Hematopoietic multipotent progenitor cell (in vitro differentiated cells): ENCODE results near the gene LRTM2. TPM values are rescaled to one million over a fixed set of nuclear protein-coding genes. Genes with fewer than 3 reads are reported as not detected.
A peak's percentile ranks its signal among the peaks of the same experiment; 100 is the strongest.

Experiments used
- DNase-seq, 3 donors: peaks; one replicate each; pipeline ENCODE4 v3.0.0-alpha.2; 2011 to 2015; ENCODE audit warnings: low read depth in 2 of 3, low spot score in 2 of 3
- total RNA-seq: library from RNA; depleted of rRNA; stranded (reverse); fragments of >200 nt; gene quantifications from one replicate; pipeline ENCODE4 v1.2.3, GENCODE V29; 2012

The LRTM2 gene
- total RNA-seq, 1 donor = under 0.01 TPM

DNA sequence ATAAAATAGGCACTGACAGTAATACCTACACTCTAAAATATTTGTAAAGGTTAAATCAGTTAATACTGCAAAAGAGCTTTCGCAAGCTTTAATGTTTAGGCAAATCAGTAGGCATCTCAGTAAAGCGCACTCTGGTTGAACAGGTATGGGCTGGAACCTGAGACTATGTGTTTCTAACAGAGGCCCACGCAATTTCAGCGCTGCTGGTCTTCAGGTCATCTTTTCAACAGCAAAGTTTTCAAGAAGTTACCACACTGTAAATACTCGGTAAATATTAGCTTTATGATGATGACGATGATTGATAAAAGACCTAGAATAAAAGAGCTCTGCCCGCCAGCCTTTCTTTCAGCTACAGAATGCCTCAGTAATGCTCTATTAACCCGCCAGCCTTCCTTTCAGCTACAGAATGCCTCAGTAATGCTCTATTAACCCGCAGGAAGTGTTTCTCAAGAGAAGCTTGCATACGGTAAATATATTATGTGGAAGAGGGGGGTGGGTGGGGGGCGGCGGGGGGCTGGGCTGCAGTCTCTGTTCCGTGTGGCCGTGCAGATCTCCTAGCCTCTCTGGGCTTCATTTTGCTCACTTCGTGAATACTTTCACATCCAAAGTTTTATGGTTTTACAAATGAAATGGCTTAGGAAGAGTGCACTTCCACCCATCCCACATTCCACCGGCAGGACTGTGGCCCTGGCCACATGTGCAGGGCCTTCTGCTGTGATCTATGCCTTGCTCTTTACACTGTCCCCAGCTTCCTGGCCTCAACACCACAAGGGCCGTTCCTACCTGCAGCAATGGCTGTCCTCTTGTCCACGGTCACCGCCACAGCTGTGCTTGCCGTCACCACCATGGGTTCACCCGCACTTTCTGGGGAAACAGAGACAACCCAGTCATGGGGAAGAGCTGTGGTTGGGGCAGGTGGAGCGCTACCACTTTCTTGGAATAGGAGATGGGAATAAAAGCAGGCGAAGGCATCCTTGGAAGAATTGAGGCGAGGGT, 19.9 kb downstream of the LRTM2 start:
- DNase-seq = no peak

DNA sequence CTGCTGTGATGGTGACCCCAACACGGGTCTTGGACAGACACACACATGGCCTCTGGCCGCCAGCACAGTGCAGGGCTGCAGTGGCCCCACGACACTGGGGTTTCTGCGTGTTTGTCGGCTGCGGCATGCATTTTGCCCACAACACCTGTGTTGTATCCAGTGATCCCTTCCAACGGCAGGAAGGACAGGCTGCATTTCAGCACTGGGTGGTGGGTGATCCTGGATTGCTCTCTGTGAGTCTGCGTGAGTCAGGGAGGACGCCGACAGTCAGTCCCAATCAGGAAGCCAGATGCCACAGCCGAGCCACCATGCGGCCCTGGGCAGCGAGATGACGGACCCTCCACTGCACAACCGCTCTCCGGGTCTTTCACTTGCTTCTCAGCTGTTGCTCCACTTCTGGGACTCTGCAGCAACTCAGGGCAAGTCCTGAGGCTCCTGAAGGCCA, 20.6 kb downstream of the LRTM2 start:
- DNase-seq = no peak

DNA sequence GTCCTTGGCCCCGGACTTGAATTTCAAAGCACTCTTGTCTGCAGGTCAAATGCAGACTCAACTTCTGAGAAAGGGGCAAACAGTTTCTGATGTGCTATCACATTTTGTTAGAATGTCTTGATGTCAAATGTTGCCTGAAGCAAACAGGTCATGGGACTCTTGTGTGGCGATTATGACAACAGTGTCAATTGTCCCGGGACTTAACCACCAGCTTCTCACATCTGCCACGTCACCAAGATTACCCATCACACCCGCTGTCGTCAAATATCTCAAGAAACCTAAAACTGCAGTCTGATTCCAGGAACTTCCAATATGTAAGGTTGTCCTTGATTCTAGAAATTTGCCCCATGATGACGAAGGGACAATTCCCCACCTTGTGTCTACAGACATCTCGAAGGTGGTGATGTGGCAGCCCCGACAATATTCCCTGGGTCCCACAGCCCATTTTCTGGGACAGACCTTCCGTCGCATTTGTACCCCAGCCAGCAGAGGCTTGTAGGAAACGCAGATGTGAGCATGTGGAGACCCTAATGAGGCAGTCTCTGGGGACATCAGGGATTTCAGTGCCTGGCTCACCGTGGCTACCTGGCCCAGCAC, 21.3 kb downstream of the LRTM2 start:
- no peak for DNase-seq

DNA sequence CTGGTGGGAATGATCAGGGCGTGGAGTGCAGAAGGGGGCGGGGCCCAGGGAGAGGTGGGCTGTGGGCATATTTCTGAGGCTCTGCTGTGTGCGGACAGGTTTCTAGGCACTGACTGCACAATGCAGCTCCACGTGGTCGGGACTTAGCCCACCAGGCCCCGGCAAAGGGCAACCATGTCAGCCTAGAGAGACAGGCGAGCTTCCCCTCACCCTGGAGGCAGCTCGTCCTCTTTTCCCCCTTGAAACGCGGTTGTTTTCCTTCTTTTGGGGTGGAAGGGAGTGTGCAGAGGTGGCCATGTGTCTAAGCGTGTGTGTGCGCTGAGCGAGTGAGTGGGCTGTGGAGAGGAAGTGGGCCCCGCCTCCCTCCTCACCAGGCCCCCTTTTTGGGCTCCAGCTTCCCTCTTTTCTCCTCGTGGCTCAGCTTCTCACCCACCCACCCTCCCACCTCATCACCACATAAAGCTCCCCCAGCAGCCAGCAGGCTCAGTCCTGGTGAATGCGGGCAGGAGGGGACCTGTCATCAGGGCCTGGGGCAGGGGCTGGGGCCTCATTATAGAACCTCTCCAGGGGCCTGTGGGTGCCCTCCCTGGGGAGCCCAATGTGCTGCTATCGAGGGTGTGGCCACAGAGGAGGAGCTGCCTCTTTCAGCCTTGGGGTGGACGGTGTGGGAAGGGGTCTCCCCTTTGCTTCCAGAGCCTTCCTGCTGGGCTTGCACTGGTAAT, 22.0 kb downstream of the LRTM2 start:
- peak in 2 of 3 donors; percentile 60 to 79 for DNase-seq

DNA sequence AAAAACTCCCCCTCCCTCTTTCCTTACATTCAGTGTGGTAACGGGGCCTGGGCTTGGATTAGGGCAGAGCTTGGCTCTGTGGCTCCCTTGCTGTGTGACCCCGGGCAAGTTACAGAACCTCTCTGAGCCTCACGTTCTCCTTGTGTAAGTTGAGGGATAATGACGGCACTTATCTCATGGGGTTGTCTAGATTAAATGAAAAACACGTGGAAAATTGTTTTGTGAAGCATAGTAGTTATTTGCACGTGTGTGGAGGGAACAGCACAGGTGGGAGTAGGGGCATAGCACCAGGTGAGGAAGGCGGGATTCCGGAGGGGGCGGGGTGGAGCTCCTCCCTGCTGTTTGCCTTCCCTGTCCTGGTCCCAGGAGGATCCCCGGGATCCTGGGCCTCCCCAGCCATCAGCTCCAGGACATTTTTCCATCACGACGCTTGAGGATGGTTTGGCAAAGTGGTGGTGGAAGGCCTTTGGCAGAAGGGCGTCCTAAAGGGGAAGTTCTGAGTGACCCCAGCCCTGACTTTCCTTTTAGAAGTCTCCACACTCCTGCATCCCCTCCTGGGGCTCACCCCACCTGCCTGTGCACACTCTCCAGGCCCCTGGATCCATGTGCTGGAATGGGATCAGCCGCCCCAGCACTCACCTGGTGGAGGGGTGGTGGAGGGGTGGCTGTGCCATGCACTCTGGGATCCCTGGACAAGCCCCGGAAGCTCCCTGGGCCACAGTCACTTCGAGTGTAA, 22.7 kb downstream of the LRTM2 start:
- DNase-seq = no peak

DNA sequence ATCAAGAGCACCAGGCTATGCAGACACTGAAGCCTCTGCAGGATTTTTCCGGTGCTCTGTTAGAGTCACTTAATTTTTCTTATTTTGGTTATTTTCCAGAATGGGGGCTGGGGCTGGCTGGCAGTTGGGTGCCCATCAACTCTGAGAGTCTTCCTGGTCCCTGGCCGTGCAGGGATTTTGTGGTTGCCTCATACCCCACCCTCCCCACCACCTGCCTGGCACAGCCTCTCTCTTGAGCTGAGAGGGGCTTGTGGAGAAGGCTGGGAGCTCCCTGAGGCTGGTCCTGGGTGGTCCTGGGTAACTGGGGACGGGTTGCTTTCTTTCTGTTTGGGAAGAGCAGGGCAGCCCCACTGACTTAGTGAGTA, 23.3 kb downstream of the LRTM2 start:
- DNase-seq = no peak

DNA sequence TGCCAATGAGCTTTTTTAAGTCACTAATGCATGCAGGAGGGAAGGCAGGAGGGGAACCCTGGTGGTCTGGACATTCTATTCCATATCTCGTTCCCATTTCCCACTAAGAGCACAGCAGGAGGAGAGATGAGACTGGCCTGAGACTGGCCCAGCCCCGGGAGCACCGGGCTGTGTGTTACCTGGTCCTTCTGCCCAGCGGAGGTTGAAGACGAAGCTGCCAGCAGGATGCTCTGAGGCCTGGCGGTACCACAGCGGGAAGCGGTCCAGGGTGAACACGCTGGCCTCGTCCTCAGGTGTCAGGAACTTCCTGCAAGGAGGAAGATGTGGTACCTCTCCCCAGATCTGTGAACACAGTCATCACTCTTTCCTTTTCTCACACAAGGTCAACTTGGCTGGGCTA, 23.9 kb downstream of the LRTM2 start:
- DNase-seq = no peak

DNA sequence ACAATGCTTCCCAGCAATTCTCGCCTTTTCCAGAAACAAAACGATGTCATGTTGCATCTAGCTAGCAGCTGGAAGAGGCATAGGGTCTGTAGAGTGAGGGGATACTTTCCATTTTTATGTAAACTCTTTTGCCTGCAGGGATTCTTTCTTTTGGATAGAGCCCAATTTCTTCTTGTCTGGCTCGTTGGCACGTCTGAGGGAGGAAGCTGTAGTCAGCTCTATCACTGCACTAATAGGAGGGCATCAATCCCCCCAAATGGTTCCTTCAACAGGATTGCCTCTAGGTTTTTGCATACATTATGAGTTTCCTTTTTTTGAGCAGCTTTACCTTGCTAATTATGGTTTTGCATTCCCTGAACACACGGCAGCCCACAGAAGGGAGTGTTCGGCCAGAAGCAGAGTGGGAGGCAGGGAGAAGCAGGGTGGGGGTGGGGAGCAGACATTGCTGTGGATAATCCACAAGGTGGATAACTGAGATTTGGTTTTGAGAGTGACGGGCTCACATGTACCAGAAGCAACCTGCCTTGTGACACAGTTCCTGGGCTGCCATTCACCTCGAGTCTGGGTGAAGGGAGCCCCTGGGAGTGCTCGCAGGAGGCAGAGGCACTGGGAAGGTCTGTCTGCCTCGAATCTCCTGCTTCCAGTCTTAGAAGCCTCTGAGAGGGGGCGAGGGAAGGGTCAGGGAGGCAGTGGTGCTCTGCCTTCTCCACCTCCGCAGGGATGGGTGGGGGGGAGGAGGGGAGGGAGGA, 24.5 kb downstream of the LRTM2 start:
- DNase-seq = no peak

DNA sequence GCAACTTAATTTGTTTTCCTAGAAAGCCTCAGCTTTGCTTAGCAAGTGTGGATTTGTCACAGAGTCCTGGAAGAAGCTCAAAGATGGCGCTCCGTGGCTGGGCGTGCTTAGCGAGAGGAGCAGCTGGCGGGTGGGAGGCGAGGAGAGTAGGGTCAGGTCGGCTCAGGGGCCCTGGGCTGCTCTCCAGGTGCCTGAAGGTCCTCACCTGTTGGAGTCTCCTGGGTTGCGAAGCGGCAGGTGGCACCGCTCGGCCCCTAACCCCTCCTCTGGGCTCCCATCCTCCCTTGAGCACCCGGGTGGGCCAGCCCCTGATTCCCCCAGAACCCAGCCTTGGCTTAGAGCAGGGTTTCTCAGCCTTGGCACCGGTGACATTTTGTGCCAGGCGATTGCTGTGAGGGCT, 25.1 kb downstream of the LRTM2 start:
- no peak for DNase-seq

DNA sequence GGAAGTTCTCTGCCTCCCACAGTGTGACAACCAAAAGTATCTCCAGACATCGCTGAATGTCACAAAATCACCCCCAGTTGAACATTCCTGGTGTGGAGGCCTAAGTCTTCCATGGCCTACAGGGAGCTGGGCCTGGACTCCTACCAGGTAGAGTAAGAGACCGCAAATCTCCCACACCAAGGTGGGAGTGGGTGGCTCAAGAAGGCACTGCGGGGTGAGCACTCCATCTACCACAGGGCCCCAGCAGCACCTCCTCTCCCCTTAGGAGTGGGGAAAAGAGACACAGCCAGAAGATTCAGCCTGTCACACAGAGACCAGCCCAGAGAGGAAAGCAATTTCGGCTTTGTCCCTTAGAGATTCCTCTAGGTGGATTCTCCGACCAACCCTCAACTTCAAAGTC, 25.5 kb downstream of the LRTM2 start:
- no peak for DNase-seq

DNA sequence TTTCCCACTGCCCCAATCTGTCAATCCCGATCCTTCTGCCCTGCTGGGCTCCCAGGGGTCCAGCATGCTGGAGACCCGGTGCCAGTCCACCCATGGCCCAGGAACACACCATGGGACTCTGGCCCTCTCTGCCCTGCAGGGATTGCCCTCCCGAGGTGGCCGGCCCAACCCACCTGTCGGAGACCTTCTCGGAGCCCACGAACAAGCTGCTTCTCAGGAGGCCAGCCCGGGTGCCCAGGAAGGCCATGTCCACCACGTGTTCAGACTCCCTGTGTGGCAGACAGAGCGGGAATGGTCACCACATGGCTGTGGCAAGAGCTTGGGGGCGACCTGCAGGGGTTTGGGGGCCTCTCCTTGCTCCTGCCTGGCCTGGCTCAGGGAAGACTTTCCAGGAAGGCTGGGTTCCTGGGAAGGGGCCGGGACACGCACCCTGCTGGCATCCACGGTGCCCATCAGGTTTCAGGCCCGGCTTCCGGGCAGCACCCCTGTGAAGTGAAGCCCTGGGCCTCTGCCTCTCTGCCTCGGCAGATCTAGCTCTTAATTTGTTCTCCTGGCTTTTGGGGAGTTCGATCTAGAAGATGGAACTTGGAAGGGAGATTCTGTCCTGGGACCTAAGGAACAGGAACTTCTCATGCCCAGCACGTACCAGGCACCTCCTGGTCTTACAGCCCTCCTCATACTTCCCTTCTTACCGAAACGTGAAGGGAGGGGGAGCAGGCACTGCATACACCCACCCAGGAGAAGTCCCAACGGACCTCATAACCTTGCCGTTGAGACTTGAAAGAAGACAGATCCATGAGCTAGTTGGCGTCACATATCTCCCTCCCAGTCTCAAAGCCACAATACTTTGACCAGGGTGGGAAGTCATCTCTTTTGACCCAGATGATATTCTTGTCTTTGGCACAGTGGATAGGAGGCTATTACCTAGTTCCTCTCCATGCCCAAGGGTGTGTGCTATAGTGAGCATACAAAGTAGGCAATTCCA, 26.3 kb downstream of the LRTM2 start:
- DNase-seq = no peak

DNA sequence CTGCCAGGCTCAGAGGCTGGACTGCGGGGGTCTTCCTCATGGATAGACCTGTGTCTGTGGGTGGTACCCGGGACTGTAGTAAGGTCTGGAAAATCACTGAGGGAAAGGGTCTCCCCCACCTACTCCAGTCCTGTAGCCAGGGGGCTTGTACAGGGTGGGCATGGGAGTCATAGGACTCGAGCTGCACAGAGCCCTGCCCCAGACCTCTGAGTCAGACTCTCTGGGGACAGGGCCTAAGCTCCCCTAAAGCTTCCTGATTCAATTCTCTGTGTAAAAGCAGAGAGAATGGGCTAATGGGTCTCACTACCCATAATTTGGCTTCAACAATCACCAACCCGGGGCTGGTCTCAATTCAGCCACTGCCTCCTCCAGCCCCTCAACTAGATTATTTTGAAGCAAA, 27.0 kb downstream of the LRTM2 start:
- DNase-seq = no peak

DNA sequence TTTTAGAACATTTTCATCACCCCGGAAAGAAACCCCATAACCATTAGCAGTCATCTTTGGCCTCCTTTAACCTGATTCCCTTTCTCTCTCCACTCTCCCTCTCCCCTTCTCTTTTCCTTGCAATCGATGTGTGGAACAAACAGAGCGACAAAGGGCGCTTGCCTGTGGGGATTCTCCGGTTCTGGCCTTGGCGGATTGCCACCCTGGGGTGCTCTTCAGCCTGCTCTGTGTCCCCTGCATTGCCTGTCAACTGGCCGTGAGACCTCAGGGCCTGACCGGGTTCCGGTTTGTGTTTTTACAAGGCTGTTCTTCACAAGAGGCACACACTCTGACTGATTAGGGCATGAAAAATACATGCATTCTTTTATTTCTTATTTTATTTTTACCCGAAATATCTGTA, 27.8 kb downstream of the LRTM2 start:
- no peak for DNase-seq

DNA sequence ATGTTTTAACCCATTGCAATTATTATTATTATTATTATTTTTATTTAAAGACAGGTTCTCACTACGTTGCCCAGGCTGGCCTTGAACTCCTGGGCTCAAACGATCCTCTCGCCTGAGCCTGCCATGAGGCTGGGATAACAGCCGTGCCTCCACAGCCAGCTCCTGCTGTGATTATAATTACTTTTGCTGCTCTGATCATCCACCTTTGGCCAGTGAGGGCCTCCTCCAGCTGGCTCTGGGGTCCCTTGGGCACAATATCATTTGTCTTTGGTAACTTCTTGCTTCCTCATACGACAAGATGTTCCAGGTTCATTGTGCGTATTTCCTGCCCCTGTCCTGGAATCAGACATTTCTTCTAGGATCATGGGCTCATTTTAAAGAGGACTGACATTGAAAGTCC, 28.4 kb downstream of the LRTM2 start:
- no peak for DNase-seq

DNA sequence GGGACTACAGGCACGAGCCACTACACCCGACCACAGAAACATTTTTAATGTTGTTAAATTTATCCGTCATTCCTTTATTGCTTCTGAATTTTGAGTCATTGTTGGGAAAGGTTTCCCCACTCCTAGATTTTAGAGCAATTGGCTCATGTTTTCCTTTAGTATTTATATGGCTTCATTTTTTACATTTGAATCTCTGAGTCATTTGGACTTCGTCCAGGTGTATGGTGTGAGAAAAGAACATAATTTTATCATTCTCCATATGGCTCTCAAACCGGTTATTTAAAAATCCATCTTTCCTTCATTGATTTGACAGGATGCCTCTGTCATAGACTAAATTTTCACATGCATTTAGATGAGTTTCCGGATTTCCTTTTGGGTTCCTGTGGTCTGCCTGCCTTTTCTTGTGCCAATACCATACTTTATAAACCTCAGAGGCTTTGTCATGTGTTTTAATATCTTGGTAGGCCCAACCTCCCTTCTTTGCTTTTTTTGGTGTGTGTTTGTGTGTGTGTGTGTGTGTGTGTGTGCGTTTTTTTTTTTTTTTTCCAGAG, 30.9 kb downstream of the LRTM2 start:
- no peak for DNase-seq

DNA sequence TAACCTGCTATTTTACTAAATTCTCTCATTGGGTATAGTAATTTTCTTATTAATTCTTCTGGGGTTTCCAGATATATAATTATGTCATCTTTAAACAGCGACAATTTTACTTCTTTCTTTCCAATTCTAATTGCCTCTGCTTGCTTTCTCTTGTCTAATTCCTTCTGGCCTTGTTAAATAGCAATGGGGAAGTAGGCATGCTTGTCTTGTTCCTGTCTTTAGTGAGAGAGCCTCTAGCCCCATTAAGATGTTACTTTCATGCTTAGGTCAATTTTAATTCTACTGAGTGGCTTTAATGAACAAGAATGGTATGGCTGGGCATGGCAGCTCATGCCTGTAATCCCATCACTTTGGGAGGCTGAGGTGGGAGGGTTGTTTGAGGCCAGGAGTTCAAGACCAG, 31.7 kb downstream of the LRTM2 start:
- no peak for DNase-seq

DNA sequence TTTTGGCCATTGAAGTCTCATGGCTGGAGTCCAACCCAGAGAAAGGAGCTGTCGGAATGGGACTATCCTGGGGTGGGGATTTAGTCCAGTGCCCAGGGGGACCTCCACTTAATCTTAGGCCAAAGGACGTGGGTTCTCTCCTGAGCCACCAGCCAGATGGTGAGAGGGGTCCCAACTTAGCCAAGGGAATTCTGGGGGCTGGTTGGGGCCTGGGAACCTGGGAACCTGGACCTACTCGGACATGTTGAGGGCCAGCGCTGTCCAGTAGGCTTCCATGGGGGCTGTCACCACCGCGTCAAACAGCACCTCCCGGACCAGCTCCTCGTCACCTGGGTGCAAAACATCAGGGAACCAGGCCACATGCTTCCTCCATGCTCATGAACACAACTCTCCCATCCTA, 33.4 kb downstream of the LRTM2 start:
- DNase-seq = no peak

DNA sequence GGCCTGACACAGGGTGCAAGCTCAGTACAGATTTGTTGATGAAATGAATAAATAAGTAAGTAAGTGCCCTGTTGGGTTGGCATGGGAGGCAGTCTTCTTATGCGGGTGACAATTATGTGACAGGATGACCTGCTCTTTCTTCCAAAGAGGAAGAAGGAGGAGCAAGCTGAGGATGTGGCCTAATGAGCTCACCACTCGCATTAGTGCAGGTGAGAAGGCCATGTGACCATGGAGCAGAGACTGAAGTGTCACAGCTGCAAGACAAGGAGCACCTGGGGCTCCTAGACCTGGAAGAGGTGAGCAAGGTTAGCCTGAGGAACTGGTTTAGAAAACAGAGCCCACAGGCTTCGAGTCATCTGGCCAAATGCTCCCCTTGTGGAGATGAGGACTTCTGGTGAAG, 34.9 kb downstream of the LRTM2 start:
- peak in 1 of 3 donors; percentile 31 for DNase-seq

DNA sequence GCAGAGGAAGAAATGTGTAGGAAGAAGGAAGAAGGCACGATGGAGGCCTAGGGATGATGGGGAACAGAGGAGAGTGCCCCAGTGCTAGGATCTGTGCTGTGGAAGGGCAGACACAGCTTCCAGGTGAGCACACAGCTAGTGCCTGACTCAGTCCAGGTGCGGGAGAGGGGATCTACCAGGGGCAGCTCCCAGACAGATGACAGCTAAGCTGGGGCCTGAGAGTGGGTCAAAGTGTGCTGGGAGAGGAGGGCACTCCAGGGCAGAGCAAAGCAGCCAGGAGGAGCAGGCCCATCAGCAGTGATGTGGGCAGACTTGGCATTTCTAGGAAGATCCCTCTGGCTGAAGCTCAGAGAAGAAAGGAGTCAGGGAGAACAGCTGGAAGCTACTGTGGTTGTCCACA, 36.7 kb downstream of the LRTM2 start:
- no peak for DNase-seq
